Sigmoid colon (tissue), 7 donors: ENCODE results near the gene HOMER3. TPM values are rescaled to one million over a fixed set of nuclear protein-coding genes. Genes with fewer than 3 reads are reported as not detected.
"Not testable (repeated sequence)": the region's sequence is repeated elsewhere in the genome, so short reads cannot be mapped to it uniquely, and the experiment has no call there.

Experiments used
- DNase-seq: peaks from one replicate; pipeline ENCODE4 v3.0.0-alpha.2; 2019
- H3K27ac ChIP-seq, 4 donors: fragments of 200-600 bp; sonication (generic); one replicate each; pipeline ENCODE4 v1.5.1; 2016 to 2019; ENCODE audit warnings: mild to moderate bottlenecking in 1 of 4
- H3K27me3 ChIP-seq, 3 donors: fragments of 200-600 bp; sonication (generic); one replicate each; pipeline ENCODE4 v1.5.1; 2019; ENCODE audit warnings: mild to moderate bottlenecking in 1 of 3
- H3K36me3 ChIP-seq, 4 donors: fragments of 200-600 bp; sonication (generic); one replicate each; pipeline ENCODE4 v1.5.1; 2016 to 2019
- H3K4me1 ChIP-seq, 4 donors: fragments of 200-600 bp; sonication (generic); one replicate each; pipeline ENCODE4 v1.5.1; 2017 to 2019
- H3K4me3 ChIP-seq, 4 donors: fragments of 200-600 bp; sonication (generic); one replicate each; pipeline ENCODE4 v1.5.1; 2017 to 2019; ENCODE audit warnings: mild to moderate bottlenecking in 2 of 4, moderate library complexity in 1 of 4
- H3K9me3 ChIP-seq, 4 donors: fragments of 200-600 bp in 3 of 4; sonication (generic) in 3 of 4; one replicate each; pipeline versions ENCODE4 v1.5.1 to v1.6.1; 2013 to 2019
- CTCF ChIP-seq, 4 experiments: fragments of 450-650 bp in 3 of 4; fragments of 200-600 bp in 1 of 4; IDR thresholded peaks; one replicate each; pipeline ENCODE4 v1.5.1; 2016 to 2019; ENCODE audit warnings: antibody characterized with exemption in 4 of 4, mild to moderate bottlenecking in 3 of 4, moderate library complexity in 2 of 4
- EP300 ChIP-seq, 4 donors: sonication (generic); formaldehyde crosslinking; IDR thresholded peaks; one replicate each; pipeline ENCODE4 v1.6.1; 2017; ENCODE audit warnings: antibody characterized with exemption in 4 of 4
- POLR2A ChIP-seq, 2 donors: fragments of 450-650 bp; IDR thresholded peaks; one replicate each; pipeline ENCODE4 v1.6.1; 2016; ENCODE audit warnings: antibody characterized with exemption in 2 of 2, mild to moderate bottlenecking in 2 of 2, moderate library complexity in 2 of 2
- POLR2AphosphoS5 ChIP-seq, 4 donors: sonication (generic); formaldehyde crosslinking; IDR thresholded peaks; one replicate each; pipeline ENCODE4 v1.6.1; 2017; ENCODE audit warnings: antibody characterized with exemption in 4 of 4
- WGBS, 2 donors: extraction: QIAGEN DNeasy Blood & Tissue Kit; methylation state at CpG; one replicate each; pipeline ENCODE4 v1.1.7; 2013; 5-methylcytosine and 5-hydroxymethylcytosine counted together
- intact Hi-C: fragments of 100-400 bp; cut with DNase I; formaldehyde crosslinking; loops from one replicate; pipeline ENCODE4 v1.15.1; 2023
- polyA plus RNA-seq, 3 donors: library from polyadenylated mRNA; stranded (reverse); fragments of 200-250 nt; gene quantifications; one replicate each; pipeline ENCODE4 v1.2.3, GENCODE V29; 2013
- total RNA-seq, 4 donors: library from RNA; depleted of rRNA; stranded (reverse); fragments of >200 nt; gene quantifications; one replicate each; pipeline ENCODE4 v1.1.0, GENCODE V29; 2016
- donor health status: healthy with polysubstance abuse.
- donor health status: Bipolar disorder and iron deficiency.
- donor health status: healthy.

The HOMER3 gene
- total and polyA plus RNA-seq, 7 donors: 6.2 to 36.3 (median 22.8) TPM

- 25 to 28% methylated on average over 26 of the region's 26 CpGs for WGBS, 2 donors
- DNase-seq: no peak
- no peak for TF ChIP-seq POLR2AphosphoS5 (IDR thresholded peaks at IDR 0.05)
- TF ChIP-seq POLR2A (IDR thresholded peaks at IDR 0.05): no peak
- no peak for TF ChIP-seq CTCF (IDR thresholded peaks at IDR 0.05)
Measured at GRCh38 chr19:18961767-18962620, 21.0 kb upstream of the HOMER3 start.

GRCh38 chr19:18960370-18960769 is 19.4 kb upstream of the HOMER3 start:
- 76 to 88% methylated on average over 4 of the region's 4 CpGs for WGBS, 2 donors
- H3K4me3 ChIP-seq: no peak overlapping the region
- H3K36me3 ChIP-seq: no peaks in the 10 kb centered on the region
- no peaks in the 10 kb centered on the region for H3K9me3 ChIP-seq
- TF ChIP-seq POLR2AphosphoS5 (IDR thresholded peaks at IDR 0.05) (no peak), CTCF (IDR thresholded peaks at IDR 0.05) (no peak), EP300 (IDR thresholded peaks at IDR 0.05) (no peak), POLR2A (IDR thresholded peaks at IDR 0.05) (no peak)
- H3K27ac ChIP-seq: no peak overlapping the region
- H3K4me1 ChIP-seq: no peaks in the 10 kb centered on the region
- no peak for DNase-seq
- intact Hi-C loops: no loop called here
- peaks cover 0 to 18% (median 9%) of the 10 kb centered on the region in 3 donors for H3K27me3 ChIP-seq

More at GRCh38 chr19:18961767-18962620, 21.0 kb upstream of the HOMER3 start:
- intact Hi-C loops: no loop called here
- Histone ChIP-seq H3K9me3 (no peaks in the 10 kb centered on the region), H3K27ac (no peak overlapping the region), H3K4me3 (no peak overlapping the region), H3K36me3 (no peaks in the 10 kb centered on the region), H3K27me3 (peaks cover 0 to 18% (median 9%) of the 10 kb centered on the region in 3 donors), H3K4me1 (no peaks in the 10 kb centered on the region)

- Histone ChIP-seq H3K27me3 (no peaks in the 10 kb centered on the region), H3K36me3 (no peaks in the 10 kb centered on the region), H3K4me3 (no peak overlapping the region), H3K9me3 (no peaks in the 10 kb centered on the region), H3K4me1 (no peaks in the 10 kb centered on the region), H3K27ac (no peak overlapping the region)
- intact Hi-C loops: no loop called here
- TF ChIP-seq EP300 (IDR thresholded peaks at IDR 0.05) (no peak), POLR2A (IDR thresholded peaks at IDR 0.05) (no peak), POLR2AphosphoS5 (IDR thresholded peaks at IDR 0.05) (no peak), CTCF (IDR thresholded peaks at IDR 0.05) (no peak)
- DNase-seq: no peak
- WGBS, 2 donors: 93 to 94% methylated on average over 2 of the region's 2 CpGs
Measured at GRCh38 chr19:18955042-18955441, 14.0 kb upstream of the HOMER3 start.

- H3K36me3 ChIP-seq: no peaks in the 10 kb centered on the region
- H3K9me3 ChIP-seq: no peaks in the 10 kb centered on the region
- TF ChIP-seq POLR2A (IDR thresholded peaks at IDR 0.05): no peak
- TF ChIP-seq EP300 (IDR thresholded peaks at IDR 0.05): no peak
- no peak for TF ChIP-seq CTCF (IDR thresholded peaks at IDR 0.05)
- no peak for TF ChIP-seq POLR2AphosphoS5 (IDR thresholded peaks at IDR 0.05)
- H3K27ac ChIP-seq: no peak overlapping the region
- 90 to 93% methylated on average over 3 of the region's 3 CpGs for WGBS, 2 donors
- H3K27me3 ChIP-seq: no peaks in the 10 kb centered on the region
- no peak for DNase-seq
- no peak overlapping the region for H3K4me3 ChIP-seq
- no peaks in the 10 kb centered on the region for H3K4me1 ChIP-seq
- intact Hi-C loops: no loop called here
Measured at GRCh38 chr19:18954094-18954493, 13.1 kb upstream of the HOMER3 start.

GRCh38 chr19:18952364-18953003 is 11.5 kb upstream of the HOMER3 start:
- intact Hi-C loops, H3K27ac ChIP-seq, H3K27me3 ChIP-seq: not testable (repeated sequence)

More at GRCh38 chr19:18952364-18953003, 11.5 kb upstream of the HOMER3 start:
- H3K4me3 ChIP-seq, DNase-seq, H3K9me3 ChIP-seq, H3K36me3 ChIP-seq, H3K4me1 ChIP-seq: not testable (repeated sequence)
- 59 to 64% methylated on average over 17 of the region's 17 CpGs for WGBS, 2 donors
